ENCODE measurements around the gene PRKCH. TPM values are rescaled to one million over a fixed set of nuclear protein-coding genes. Genes with fewer than 3 reads are reported as not detected.

Gene PRKCH
- total and polyA plus RNA-seq, 12 donors = 8.3 to 25.1 (median 17.7) TPM

- Histone ChIP-seq H3K9me3 (no peaks in the 10 kb centered on the region), H3K27ac (peak overlapping the region in 9 of 10 donors; percentile 61 to 93 (median 81)), H3K36me3 (no peaks in the 10 kb centered on the region), H3K4me3 (no peak overlapping the region), H3K4me1 (peaks cover 9 to 80% (median 41%) of the 10 kb centered on the region in 9 donors), H3K27me3 (no peaks in the 10 kb centered on the region)
- intact Hi-C loops (cut with DNase I) = loop anchor here in 6 of 10 donors (5.0 to 10.0 kb wide), 6 partner anchors 85 to 162 kb away; partner anchors contain the start of gene HIF1A (in 2 of the 6)
- ATAC-seq (no peak), DNase-seq (no peak)
- TF ChIP-seq CTCF (IDR thresholded peaks at IDR 0.05) = no peak
- 95 to 96% methylated on average over 7 of the region's 7 CpGs for WGBS, 2 donors
Measured at GRCh38 chr14:61562321-61563161, 241.2 kb downstream of the PRKCH start.

- intact Hi-C loops (cut with DNase I) = loop anchor here in 6 of 10 donors (5.0 to 10.0 kb wide), 6 partner anchors 86 to 162 kb away; partner anchors contain the start of gene HIF1A (in 2 of the 6)
- Histone ChIP-seq H3K9me3 (no peaks in the 10 kb centered on the region), H3K36me3 (no peaks in the 10 kb centered on the region), H3K4me1 (peaks cover 9 to 86% (median 45%) of the 10 kb centered on the region in 9 donors), H3K27me3 (no peaks in the 10 kb centered on the region), H3K4me3 (no peak overlapping the region), H3K27ac (peak overlapping the region in 6 of 10 donors; percentile 78 to 93 (median 86))
- no peak for TF ChIP-seq CTCF (IDR thresholded peaks at IDR 0.05)
- ATAC-seq = no peak
- WGBS, 2 donors = 90 to 98% methylated on average over 7 of the region's 7 CpGs
- no peak for DNase-seq
Measured at GRCh38 chr14:61563162-61563511, 241.8 kb downstream of the PRKCH start.

- DNase-seq = no peak
- H3K27me3 ChIP-seq = no peaks in the 10 kb centered on the region
- 92 to 93% methylated on average over 6 of the region's 6 CpGs for WGBS, 2 donors
- peaks cover 9 to 95% (median 54%) of the 10 kb centered on the region in 9 donors for H3K4me1 ChIP-seq
- intact Hi-C loops (cut with DNase I) = loop anchor here in 6 of 10 donors (5.0 to 10.0 kb wide), 6 partner anchors 87 to 161 kb away; partner anchors contain the start of gene HIF1A (in 2 of the 6)
- no peak overlapping the region for H3K4me3 ChIP-seq
- ATAC-seq = no peak
- H3K36me3 ChIP-seq = no peaks in the 10 kb centered on the region
- peak overlapping the region in 3 of 10 donors; percentile 22 to 91 (median 30) for H3K27ac ChIP-seq
- TF ChIP-seq CTCF (IDR thresholded peaks at IDR 0.05) = no peak
- no peaks in the 10 kb centered on the region for H3K9me3 ChIP-seq
Measured at GRCh38 chr14:61563880-61564617, 242.7 kb downstream of the PRKCH start.

GRCh38 chr14:61564618-61565091 lies 243.3 kb downstream of the PRKCH start:
- Histone ChIP-seq H3K36me3 (no peaks in the 10 kb centered on the region), H3K27ac (peak overlapping the region in 2 of 10 donors; percentile 22 to 91), H3K4me1 (peaks cover 11 to 99% (median 60%) of the 10 kb centered on the region in 9 donors), H3K4me3 (no peak overlapping the region), H3K27me3 (no peaks in the 10 kb centered on the region), H3K9me3 (no peaks in the 10 kb centered on the region)
- no peak for ATAC-seq
- WGBS, 2 donors = 91 to 93% methylated on average over 6 of the region's 6 CpGs
- DNase-seq = no peak
- intact Hi-C loops (cut with DNase I) = loop anchor here in 6 of 10 donors (5.0 to 10.0 kb wide), 7 partner anchors 37 to 160 kb away; partner anchors contain the start of gene HIF1A (in 2 of the 6)
- no peak for TF ChIP-seq CTCF (IDR thresholded peaks at IDR 0.05)

Measured in heart right ventricle (tissue), 16 donors.